ENCODE results near the gene FRAS1. TPM values are rescaled to one million over a fixed set of nuclear protein-coding genes. Genes with fewer than 3 reads are reported as not detected.
"Not testable (repeated sequence)": the region's sequence is repeated elsewhere in the genome, so short reads cannot be mapped to it uniquely, and the experiment has no call there.

Gene FRAS1
- total and polyA plus RNA-seq, 4 experiments from 2014 or later = not detected

GRCh38 chr4:78454016-78454415 is 396.9 kb downstream of the FRAS1 start:
- ChIA-PET POLR2A (ENCODE audit: partially characterized antibody) (no interaction called here), CTCF (ENCODE audit: partially characterized antibody) (no interaction called here)
- Mint-ChIP-seq H3K4me3 (no peak overlapping the region), H3K27ac (no peak overlapping the region), H3K4me1 (no peaks in the 10 kb centered on the region), H3K27me3 (peaks cover 6 to 19% of the 10 kb centered on the region in 2 donors), H3K9me3 (peaks cover 0 to 2% (median 0%) of the 10 kb centered on the region in 8 donors), H3K36me3 (no peaks in the 10 kb centered on the region)
- no peak overlapping the region for H3K27ac ChIP-seq (ENCODE audit: low read depth, low read length)
- H3K9me3 ChIP-seq (ENCODE audit: control insufficient read depth in 1 of 2, low read length in 2 of 2) = no peaks in the 10 kb centered on the region
- no peak overlapping the region for H3K4me3 ChIP-seq (ENCODE audit: low read length in 2 of 2)
- DNase-seq = no peak
- no peaks in the 10 kb centered on the region for H3K4me1 ChIP-seq (ENCODE audit: insufficient read depth, low read length)
- H3K27me3 ChIP-seq (ENCODE audit: insufficient read depth, low read length) = no peaks in the 10 kb centered on the region
- no peaks in the 10 kb centered on the region for H3K36me3 ChIP-seq (ENCODE audit: insufficient read depth, low read length)
- intact Hi-C loops (cut with micrococcal nuclease) = no loop called here

GRCh38 chr4:78457751-78458150 is 400.6 kb downstream of the FRAS1 start:
- H3K27me3 Mint-ChIP-seq = peaks cover 8 to 14% of the 10 kb centered on the region in 2 donors
- no peak overlapping the region for H3K27ac Mint-ChIP-seq
- no peak overlapping the region for H3K4me3 Mint-ChIP-seq
- Histone ChIP-seq H3K4me3 (ENCODE audit: low read length in 2 of 2) (no peak overlapping the region), H3K36me3 (ENCODE audit: insufficient read depth, low read length) (no peaks in the 10 kb centered on the region), H3K27me3 (ENCODE audit: insufficient read depth, low read length) (no peaks in the 10 kb centered on the region), H3K27ac (ENCODE audit: low read depth, low read length) (no peak overlapping the region), H3K4me1 (ENCODE audit: insufficient read depth, low read length) (no peaks in the 10 kb centered on the region), H3K9me3 (ENCODE audit: control insufficient read depth in 1 of 2, low read length in 2 of 2) (no peaks in the 10 kb centered on the region)
- intact Hi-C loops (cut with micrococcal nuclease) = no loop called here
- DNase-seq = no peak
- ChIA-PET CTCF (ENCODE audit: partially characterized antibody) (no interaction called here), POLR2A (ENCODE audit: partially characterized antibody) (no interaction called here)
- no peaks in the 10 kb centered on the region for H3K36me3 Mint-ChIP-seq
- peaks cover 0 to 2% (median 0%) of the 10 kb centered on the region in 8 donors for H3K9me3 Mint-ChIP-seq
- no peaks in the 10 kb centered on the region for H3K4me1 Mint-ChIP-seq

GRCh38 chr4:78459327-78459726 is 402.2 kb downstream of the FRAS1 start:
- no peaks in the 10 kb centered on the region for H3K9me3 Mint-ChIP-seq
- Histone ChIP-seq H3K9me3 (ENCODE audit: control insufficient read depth in 1 of 2, low read length in 2 of 2) (no peaks in the 10 kb centered on the region), H3K36me3 (ENCODE audit: insufficient read depth, low read length) (no peaks in the 10 kb centered on the region), H3K27ac (ENCODE audit: low read depth, low read length) (no peak overlapping the region), H3K4me1 (ENCODE audit: insufficient read depth, low read length) (no peaks in the 10 kb centered on the region), H3K27me3 (ENCODE audit: insufficient read depth, low read length) (no peaks in the 10 kb centered on the region), H3K4me3 (ENCODE audit: low read length in 2 of 2) (no peak overlapping the region)
- CTCF ChIA-PET (ENCODE audit: partially characterized antibody) = no interaction called here
- intact Hi-C loops (cut with micrococcal nuclease) = no loop called here
- POLR2A ChIA-PET (ENCODE audit: partially characterized antibody) = no interaction called here
- no peaks in the 10 kb centered on the region for H3K4me1 Mint-ChIP-seq
- no peaks in the 10 kb centered on the region for H3K36me3 Mint-ChIP-seq
- no peak overlapping the region for H3K4me3 Mint-ChIP-seq
- no peak for DNase-seq
- H3K27ac Mint-ChIP-seq = no peak overlapping the region
- H3K27me3 Mint-ChIP-seq = peaks cover 3 to 8% of the 10 kb centered on the region in 2 donors

GRCh38 chr4:78460368-78460767 is 403.2 kb downstream of the FRAS1 start:
- Mint-ChIP-seq H3K4me1 (no peaks in the 10 kb centered on the region), H3K27ac (no peak overlapping the region), H3K4me3 (no peak overlapping the region), H3K36me3 (no peaks in the 10 kb centered on the region), H3K27me3 (peaks cover 5 to 6% of the 10 kb centered on the region in 2 donors), H3K9me3 (no peaks in the 10 kb centered on the region)
- H3K4me3 ChIP-seq (ENCODE audit: low read length in 2 of 2) = no peak overlapping the region
- ChIA-PET CTCF (ENCODE audit: partially characterized antibody) (no interaction called here), POLR2A (ENCODE audit: partially characterized antibody) (no interaction called here)
- H3K4me1 ChIP-seq (ENCODE audit: insufficient read depth, low read length) = no peaks in the 10 kb centered on the region
- intact Hi-C loops (cut with micrococcal nuclease) = no loop called here
- H3K36me3 ChIP-seq (ENCODE audit: insufficient read depth, low read length) = no peaks in the 10 kb centered on the region
- no peak overlapping the region for H3K27ac ChIP-seq (ENCODE audit: low read depth, low read length)
- H3K27me3 ChIP-seq (ENCODE audit: insufficient read depth, low read length) = no peaks in the 10 kb centered on the region
- DNase-seq = no peak
- H3K9me3 ChIP-seq (ENCODE audit: control insufficient read depth in 1 of 2, low read length in 2 of 2) = no peaks in the 10 kb centered on the region

- no peaks in the 10 kb centered on the region for H3K4me1 ChIP-seq (ENCODE audit: insufficient read depth, low read length)
- intact Hi-C loops (cut with micrococcal nuclease) = no loop called here
- CTCF ChIA-PET (ENCODE audit: partially characterized antibody) = no interaction called here
Measured at GRCh38 chr4:78464265-78464664, 407.1 kb downstream of the FRAS1 start.

GRCh38 chr4:78467223-78467622 is 410.1 kb downstream of the FRAS1 start:
- H3K27ac Mint-ChIP-seq; H3K4me3 Mint-ChIP-seq; H3K4me1 Mint-ChIP-seq; H3K9me3 Mint-ChIP-seq; CTCF ChIA-PET (ENCODE audit: partially characterized antibody); H3K9me3 ChIP-seq (ENCODE audit: control insufficient read depth in 1 of 2, low read length in 2 of 2); intact Hi-C loops (cut with micrococcal nuclease); DNase-seq; H3K27ac ChIP-seq (ENCODE audit: low read depth, low read length); H3K36me3 ChIP-seq (ENCODE audit: insufficient read depth, low read length); POLR2A ChIA-PET (ENCODE audit: partially characterized antibody); H3K4me3 ChIP-seq (ENCODE audit: low read length in 2 of 2); H3K27me3 Mint-ChIP-seq; H3K4me1 ChIP-seq (ENCODE audit: insufficient read depth, low read length); H3K36me3 Mint-ChIP-seq; H3K27me3 ChIP-seq (ENCODE audit: insufficient read depth, low read length): not testable (repeated sequence)

More at GRCh38 chr4:78464265-78464664, 407.1 kb downstream of the FRAS1 start:
- peaks cover 0 to 8% of the 10 kb centered on the region in 2 donors for H3K27me3 Mint-ChIP-seq
- Histone ChIP-seq H3K36me3 (ENCODE audit: insufficient read depth, low read length) (no peaks in the 10 kb centered on the region), H3K4me3 (ENCODE audit: low read length in 2 of 2) (no peak overlapping the region), H3K27me3 (ENCODE audit: insufficient read depth, low read length) (no peaks in the 10 kb centered on the region), H3K27ac (ENCODE audit: low read depth, low read length) (no peak overlapping the region), H3K9me3 (ENCODE audit: control insufficient read depth in 1 of 2, low read length in 2 of 2) (no peaks in the 10 kb centered on the region)
- peaks cover 0 to 6% (median 0%) of the 10 kb centered on the region in 8 donors for H3K9me3 Mint-ChIP-seq
- H3K4me3 Mint-ChIP-seq = no peak overlapping the region
- H3K4me1 Mint-ChIP-seq = no peaks in the 10 kb centered on the region
- no peak for DNase-seq
- H3K27ac Mint-ChIP-seq = no peak overlapping the region
- H3K36me3 Mint-ChIP-seq = no peaks in the 10 kb centered on the region
- POLR2A ChIA-PET (ENCODE audit: partially characterized antibody) = no interaction called here

GRCh38 chr4:78468272-78468671 is 411.1 kb downstream of the FRAS1 start:
- Mint-ChIP-seq H3K9me3 (peaks cover 0 to 6% (median 0%) of the 10 kb centered on the region in 8 donors), H3K27me3 (peaks cover 2 to 5% of the 10 kb centered on the region in 2 donors), H3K4me1 (no peaks in the 10 kb centered on the region), H3K27ac (no peak overlapping the region), H3K4me3 (no peak overlapping the region), H3K36me3 (no peaks in the 10 kb centered on the region)
- Histone ChIP-seq H3K4me3 (ENCODE audit: low read length in 2 of 2) (no peak overlapping the region), H3K36me3 (ENCODE audit: insufficient read depth, low read length) (no peaks in the 10 kb centered on the region), H3K4me1 (ENCODE audit: insufficient read depth, low read length) (no peaks in the 10 kb centered on the region), H3K27ac (ENCODE audit: low read depth, low read length) (no peak overlapping the region), H3K9me3 (ENCODE audit: control insufficient read depth in 1 of 2, low read length in 2 of 2) (no peaks in the 10 kb centered on the region), H3K27me3 (ENCODE audit: insufficient read depth, low read length) (no peaks in the 10 kb centered on the region)
- CTCF ChIA-PET (ENCODE audit: partially characterized antibody) = no interaction called here
- POLR2A ChIA-PET (ENCODE audit: partially characterized antibody) = no interaction called here
- no peak for DNase-seq
- intact Hi-C loops (cut with micrococcal nuclease) = no loop called here

- no peak overlapping the region for H3K27ac Mint-ChIP-seq
- no peak overlapping the region for H3K4me3 Mint-ChIP-seq
- H3K36me3 Mint-ChIP-seq = no peaks in the 10 kb centered on the region
- H3K36me3 ChIP-seq (ENCODE audit: insufficient read depth, low read length) = no peaks in the 10 kb centered on the region
- no peaks in the 10 kb centered on the region for H3K27me3 ChIP-seq (ENCODE audit: insufficient read depth, low read length)
- no peak overlapping the region for H3K4me3 ChIP-seq (ENCODE audit: low read length in 2 of 2)
- DNase-seq = no peak
- H3K9me3 Mint-ChIP-seq = no peaks in the 10 kb centered on the region
- no peaks in the 10 kb centered on the region for H3K4me1 ChIP-seq (ENCODE audit: insufficient read depth, low read length)
- ChIA-PET POLR2A (ENCODE audit: partially characterized antibody) (no interaction called here), CTCF (ENCODE audit: partially characterized antibody) (no interaction called here)
- intact Hi-C loops (cut with micrococcal nuclease) = no loop called here
- H3K27ac ChIP-seq (ENCODE audit: low read depth, low read length) = no peak overlapping the region
- no peaks in the 10 kb centered on the region for H3K4me1 Mint-ChIP-seq
- peaks cover 0 to 2% of the 10 kb centered on the region in 2 donors for H3K27me3 Mint-ChIP-seq
- H3K9me3 ChIP-seq (ENCODE audit: control insufficient read depth in 1 of 2, low read length in 2 of 2) = no peaks in the 10 kb centered on the region
Measured at GRCh38 chr4:78476108-78476704, 419.1 kb downstream of the FRAS1 start.

Measured in CD4-positive, alpha-beta memory T cell (primary cell).